ENCODE results near the gene LILRA6.
"Not testable (repeated sequence)": the region's sequence is repeated elsewhere in the genome, so short reads cannot be mapped to it uniquely, and the experiment has no call there.

LILRA6 gene

GRCh38 chr19:54206030-54206830 lies 36.4 kb downstream of the LILRA6 start:
- DNase-seq: no peak

GRCh38 chr19:54204767-54205468 lies 37.7 kb downstream of the LILRA6 start:
- DNase-seq: no peak

GRCh38 chr19:54203151-54203611 lies 39.4 kb downstream of the LILRA6 start:
- no peak for DNase-seq

- no peak for DNase-seq
Observed at GRCh38 chr19:54201980-54202379, 40.6 kb downstream of the LILRA6 start.

- DNase-seq: no peak
Observed at GRCh38 chr19:54201172-54201701, 41.4 kb downstream of the LILRA6 start.

- DNase-seq: no peak
Observed at GRCh38 chr19:54199401-54199800, 43.2 kb downstream of the LILRA6 start.

- no peak for DNase-seq
Observed at GRCh38 chr19:54197121-54197520, 45.5 kb downstream of the LILRA6 start.

- DNase-seq: no peak
Observed at GRCh38 chr19:54196536-54196935, 46.1 kb downstream of the LILRA6 start.

- DNase-seq: not testable (repeated sequence)
Observed at GRCh38 chr19:54194463-54194862, 48.1 kb downstream of the LILRA6 start.

- DNase-seq: no peak
Observed at GRCh38 chr19:54193011-54193410, 49.6 kb downstream of the LILRA6 start.

GRCh38 chr19:54191811-54192453 lies 50.7 kb downstream of the LILRA6 start:
- no peak for DNase-seq

- peak; percentile 30 for DNase-seq
Observed at GRCh38 chr19:54191011-54191810, 51.4 kb downstream of the LILRA6 start, which contains the start of gene TSEN34. TSS of gene TSEN34 (plus strand) at chr19:54191308. CDS start at chr19:54191365, 57 bp downstream.

- peak; percentile 96 for DNase-seq
Observed at GRCh38 chr19:54190503-54191010, 52.0 kb downstream of the LILRA6 start.

- peak; percentile 94 for DNase-seq
Observed at GRCh38 chr19:54189735-54190502, 52.7 kb downstream of the LILRA6 start.

GRCh38 chr19:54189145-54189734 lies 53.4 kb downstream of the LILRA6 start, which contains the start of gene MBOAT7:
TSS of gene MBOAT7 (minus strand) at chr19:54189580. CDS start at chr19:54188508, 1,072 bp downstream.
- no peak for DNase-seq

GRCh38 chr19:54188215-54188871 lies 54.2 kb downstream of the LILRA6 start:
- no peak for DNase-seq

GRCh38 chr19:54186934-54187381 lies 55.6 kb downstream of the LILRA6 start:
- no peak for DNase-seq

All from NCI-H1417 treated with DMSO at 0.1 percent for 48 hours (cell line).